GM19239 (cell line): ENCODE data around the gene TRIM14.
A peak's percentile ranks its signal among the peaks of the same experiment; 100 is the strongest.
"Not testable (repeated sequence)": the region's sequence is repeated elsewhere in the genome, so short reads cannot be mapped to it uniquely, and the experiment has no call there.

ENCODE experiments used
- DNase-seq: peaks from one replicate; pipeline ENCODE4 v3.0.0; 2011; ENCODE audit warnings: low spot score; ENCODE audit not compliant: insufficient read length
- FAIRE-seq: peaks from 2 replicates; lab custom pipeline; 2011; peaks lifted over from hg19 to GRCh38; lab: Jason Lieb, UNC

Gene TRIM14

DNA sequence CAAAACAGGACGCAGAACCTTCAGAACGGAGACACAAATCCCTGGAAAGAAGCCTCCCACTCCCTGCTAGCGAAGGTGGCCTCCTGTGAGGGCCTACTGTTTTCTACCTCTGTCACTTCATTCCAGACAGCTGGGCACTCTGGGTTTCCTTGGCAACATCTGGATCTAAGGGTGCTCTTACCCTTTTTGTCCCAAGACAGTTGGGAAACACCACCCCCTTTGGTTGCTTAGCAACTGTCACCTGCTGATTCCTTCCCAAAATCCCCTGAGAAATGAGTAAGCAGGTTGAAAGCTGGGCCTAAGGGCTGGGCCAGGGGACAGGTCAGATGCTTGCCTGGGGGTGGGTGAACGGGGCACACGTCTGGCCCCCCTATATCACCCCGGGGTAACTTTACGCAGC lies 33.1 kb downstream of the TRIM14 start:
- FAIRE-seq (no peak), DNase-seq (no peak)

DNA sequence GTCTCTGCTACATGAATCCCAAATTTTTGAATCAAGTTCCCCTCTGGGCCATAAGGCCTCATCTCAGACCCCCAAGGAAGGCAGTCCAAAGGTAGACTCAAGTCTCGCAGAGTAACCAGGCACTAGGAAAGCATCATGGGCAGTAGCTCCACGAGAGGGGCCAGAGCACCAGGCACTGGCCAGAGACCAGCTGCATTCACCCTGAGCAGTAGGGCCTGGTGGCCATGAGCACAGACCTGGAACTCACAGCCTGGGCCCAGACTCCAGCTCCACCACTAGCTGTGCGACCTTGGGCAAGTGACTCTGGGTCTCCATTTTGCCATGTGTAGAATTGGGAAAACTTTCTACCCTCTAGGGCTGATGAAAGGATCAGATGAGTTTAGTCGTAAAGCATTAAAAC lies 34.0 kb downstream of the TRIM14 start:
- no peak for DNase-seq
- FAIRE-seq: no peak

DNA sequence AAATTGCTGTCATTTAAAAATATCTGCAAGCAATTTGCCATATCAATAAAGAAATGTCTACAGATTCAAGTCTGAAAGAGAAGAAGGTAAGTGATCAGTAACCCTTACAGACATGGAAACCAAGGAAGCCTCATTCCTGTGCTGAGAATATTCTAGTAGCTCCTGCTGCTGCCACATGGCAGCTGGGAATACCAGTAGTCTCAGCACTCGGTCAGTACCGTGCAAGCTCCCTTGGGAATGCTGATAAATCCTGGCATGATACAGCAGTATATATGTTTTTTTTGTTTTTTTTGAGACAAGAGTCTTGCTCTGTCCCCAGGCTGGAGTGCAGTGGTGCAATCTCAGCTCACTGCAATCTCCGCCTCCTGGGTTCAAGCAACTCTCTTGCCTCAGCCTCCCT lies 34.6 kb downstream of the TRIM14 start:
- FAIRE-seq: no peak
- no peak for DNase-seq

DNA sequence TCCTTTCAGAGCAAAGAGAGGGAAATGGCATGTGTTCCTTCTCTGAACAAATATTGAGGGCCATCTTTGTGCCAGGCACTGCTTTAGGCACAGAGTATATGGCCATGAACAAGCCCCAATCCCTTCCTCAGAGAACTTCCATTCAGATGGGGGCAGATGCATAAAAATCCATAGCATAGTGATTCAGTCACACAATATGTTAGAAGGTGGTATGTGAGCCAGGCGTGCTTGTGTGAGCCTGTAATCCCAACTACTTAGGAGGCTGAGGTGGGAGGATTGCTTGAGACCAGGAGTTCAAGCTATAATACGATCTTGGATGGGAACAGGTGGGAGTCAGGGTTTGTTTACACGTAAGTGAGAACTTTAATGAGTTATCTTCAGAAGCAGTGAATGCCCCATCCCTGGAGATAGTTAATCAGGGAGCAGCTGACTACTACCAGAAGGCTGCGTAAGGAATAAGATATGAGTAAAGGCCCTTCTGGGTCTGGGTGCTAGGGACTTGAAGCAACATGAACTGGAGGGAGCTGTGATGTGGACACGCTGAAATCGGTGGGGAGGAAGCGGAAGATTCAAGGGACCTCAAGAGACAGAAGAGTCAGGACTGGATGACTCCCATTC lies 35.3 kb downstream of the TRIM14 start:
- FAIRE-seq (no peak), DNase-seq (no peak)

DNA sequence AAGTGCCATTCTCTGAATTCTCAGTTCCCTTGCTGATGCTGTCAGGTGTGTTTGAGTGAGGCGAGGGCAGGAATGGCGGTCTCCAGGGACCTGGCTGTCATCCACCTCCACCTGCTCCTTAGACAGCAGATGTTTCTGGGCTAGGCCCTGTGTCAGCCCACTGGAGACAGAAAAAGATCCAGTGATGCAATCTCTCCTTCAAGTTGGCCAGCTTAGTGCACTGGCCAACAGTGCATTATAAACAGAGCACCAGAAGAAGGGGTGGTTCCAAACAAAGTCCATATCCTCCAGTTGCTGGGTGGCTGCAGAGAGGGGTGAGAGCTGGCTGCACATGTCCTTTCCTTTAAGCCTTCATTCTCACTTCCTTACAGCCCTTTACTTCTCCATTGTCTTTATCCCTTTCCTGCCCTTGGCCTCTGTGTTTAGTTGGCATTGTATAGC lies 35.9 kb downstream of the TRIM14 start:
- DNase-seq (no peak), FAIRE-seq (no peak)

DNA sequence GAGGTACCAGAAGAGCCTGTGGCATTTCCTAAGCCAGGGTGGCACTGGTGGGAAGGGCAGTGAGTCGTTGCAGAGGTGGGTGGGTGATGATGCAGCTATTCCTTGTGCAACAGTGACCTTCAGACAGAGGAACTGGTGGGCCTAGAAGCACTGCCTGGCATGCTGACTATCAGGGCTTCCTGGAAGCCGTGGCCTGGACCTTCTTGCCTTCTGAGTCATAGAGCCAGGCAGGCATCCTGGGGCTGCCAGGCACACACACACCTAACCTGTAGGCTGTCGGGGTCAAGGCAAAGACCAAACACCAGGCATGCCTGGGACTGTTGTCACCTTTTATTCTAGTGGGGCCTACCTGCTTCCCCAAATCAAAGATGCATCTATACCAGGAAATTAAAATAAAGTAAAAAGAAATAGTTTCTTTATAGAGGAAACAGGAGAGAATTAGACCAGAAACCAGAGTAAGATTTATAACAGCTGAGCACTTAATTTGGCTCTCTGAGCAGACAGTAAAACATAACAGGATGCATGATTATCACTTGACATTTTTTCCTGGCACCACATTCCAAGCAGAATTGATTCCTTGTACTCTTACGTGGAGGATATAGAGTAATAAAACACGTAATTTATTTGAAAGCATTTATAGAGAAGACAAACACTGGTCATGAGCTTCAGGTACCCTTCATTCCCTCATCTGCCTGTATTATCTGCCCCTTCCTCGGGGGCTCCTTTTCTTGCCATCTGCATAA lies 37.4 kb downstream of the TRIM14 start:
- FAIRE-seq: no peak
- no peak for DNase-seq

DNA sequence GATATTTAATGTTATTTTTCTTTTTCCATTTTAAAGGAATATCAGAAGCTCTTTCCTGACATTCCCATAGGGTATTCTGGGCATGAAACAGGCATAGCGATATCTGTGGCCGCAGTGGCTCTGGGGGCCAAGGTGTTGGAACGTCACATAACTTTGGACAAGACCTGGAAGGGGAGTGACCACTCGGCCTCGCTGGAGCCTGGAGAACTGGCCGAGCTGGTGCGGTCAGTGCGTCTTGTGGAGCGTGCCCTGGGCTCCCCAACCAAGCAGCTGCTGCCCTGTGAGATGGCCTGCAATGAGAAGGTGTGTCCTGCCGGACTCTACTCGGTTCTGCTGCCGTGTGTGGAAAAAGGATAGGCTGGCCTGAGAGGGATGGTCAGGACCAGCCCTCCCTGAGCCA lies 38.2 kb downstream of the TRIM14 start:
- FAIRE-seq (no peak), DNase-seq (no peak)

DNA sequence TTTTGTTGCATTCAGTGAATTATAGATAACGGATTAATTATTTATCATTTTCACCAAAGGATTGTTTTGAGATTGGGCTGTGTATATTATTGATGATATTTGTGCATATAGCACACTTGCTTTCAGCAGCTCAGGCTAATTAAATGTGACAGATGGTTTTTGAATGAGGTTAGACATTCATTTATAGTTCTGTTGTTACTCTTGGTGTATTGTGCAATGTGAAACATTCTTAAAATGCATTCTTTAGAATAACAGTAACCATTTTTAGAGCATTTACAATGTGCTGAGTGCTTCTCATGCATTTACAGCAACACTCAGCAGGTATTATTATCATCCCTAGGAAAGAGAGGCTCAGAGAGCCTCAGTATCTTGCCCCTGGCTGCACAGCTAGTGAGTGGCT lies 38.7 kb downstream of the TRIM14 start:
- no peak for DNase-seq
- no peak for FAIRE-seq

DNA sequence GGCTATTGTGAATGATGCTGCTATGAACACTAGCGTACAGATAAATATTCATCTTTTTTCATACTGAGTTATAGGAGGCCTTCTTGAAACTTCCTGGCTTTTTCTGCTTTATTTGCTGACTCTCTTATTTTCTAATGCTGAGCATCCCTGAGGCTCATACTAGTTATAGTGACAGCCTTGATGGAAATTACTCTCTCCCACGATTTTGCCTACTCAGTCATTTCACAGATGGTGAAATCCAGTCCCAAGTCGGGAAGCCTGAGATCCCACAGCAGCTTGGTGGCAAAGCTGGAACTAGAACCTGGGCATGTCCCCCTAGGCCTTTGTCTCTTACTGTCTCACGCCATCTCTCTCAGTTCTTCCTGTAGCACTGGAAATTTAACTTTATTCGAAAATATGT lies 40.1 kb downstream of the TRIM14 start:
- no peak for DNase-seq
- FAIRE-seq: no peak

DNA sequence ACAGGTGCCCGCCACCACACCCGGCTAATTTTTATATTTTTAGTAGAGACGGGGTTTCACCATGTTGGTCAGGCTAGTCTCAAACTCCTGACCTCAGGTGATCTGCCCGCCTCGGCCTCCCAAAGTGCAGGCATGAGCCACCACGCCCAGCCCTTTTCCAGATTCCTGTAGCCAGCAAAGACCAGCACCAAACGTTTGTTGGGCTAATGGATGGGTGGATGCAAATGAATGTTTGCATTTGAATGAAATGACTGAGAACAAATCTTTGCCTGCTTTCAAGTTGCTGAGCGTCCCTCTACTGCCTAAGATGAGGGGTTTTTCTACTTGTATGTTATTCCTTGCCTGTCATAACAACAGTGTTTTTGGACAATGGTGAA lies 42.5 kb downstream of the TRIM14 start:
- not testable (repeated sequence) for FAIRE-seq, DNase-seq

DNA sequence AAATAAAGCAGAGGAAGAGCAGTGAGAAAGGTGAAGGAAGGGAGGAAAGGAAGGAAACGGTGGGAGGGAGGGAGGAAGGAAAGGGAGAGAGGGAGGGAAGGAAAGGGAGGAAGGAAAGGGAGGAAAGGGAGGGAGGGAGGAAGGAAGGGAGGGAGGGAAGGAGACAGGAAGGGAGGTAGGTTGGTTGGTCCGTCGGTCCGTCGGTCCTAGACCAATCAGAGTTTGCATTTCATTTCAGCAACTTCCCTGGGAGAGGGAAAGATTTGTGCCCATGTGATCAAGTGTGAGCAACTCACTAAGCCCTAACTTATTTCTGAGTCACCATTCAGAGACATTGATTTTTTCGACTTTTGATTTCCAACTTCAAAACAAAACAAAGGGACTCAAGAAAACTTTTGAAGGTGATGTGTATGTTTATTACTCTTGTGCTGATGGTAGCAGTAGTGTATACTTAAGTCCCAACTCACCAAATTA lies 43.7 kb downstream of the TRIM14 start:
- DNase-seq: no peak
- FAIRE-seq: no peak

DNA sequence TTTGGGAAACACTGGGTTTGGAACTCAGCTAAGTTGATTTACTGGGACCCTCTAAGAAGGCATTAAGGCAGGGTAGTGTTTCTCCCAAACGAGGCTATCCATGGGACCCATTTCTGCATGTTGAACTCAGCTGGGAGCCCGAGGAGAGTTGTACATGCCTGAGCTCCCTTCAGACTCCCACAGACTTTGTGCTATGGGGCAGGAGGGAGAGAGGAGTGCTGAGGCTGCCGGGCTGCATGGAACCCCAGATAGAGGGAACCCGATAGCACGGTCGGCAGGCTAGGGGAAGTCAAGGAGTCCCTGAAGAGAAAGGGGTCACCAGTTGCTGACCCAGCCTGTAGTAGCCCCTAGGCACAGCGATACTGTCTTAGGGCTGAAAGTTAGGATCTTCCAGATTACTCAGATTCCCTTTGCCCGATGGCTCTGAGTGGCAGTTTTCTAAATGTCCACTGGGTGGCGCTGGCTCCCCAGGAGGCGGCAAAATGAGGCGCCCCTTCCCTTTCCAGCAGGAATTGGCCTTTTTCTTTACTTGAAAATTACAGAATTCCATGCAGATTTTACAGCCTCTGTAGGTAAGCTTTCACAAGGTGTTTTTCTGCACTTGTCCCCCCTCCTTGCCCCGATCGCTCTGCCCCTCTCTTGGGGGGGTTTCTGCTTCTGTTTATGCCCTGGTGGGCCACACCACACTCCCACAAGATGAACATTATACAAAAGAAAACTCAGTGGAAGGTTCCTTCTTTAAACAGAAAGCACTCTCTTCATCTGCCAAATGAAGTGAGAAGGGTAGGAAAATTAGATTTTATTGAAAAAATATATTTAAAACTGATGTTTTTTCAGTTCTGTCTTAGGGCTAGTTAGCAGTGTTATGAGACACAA lies 44.7 kb downstream of the TRIM14 start:
- DNase-seq (peak; percentile 59), FAIRE-seq (peak; percentile 55)

DNA sequence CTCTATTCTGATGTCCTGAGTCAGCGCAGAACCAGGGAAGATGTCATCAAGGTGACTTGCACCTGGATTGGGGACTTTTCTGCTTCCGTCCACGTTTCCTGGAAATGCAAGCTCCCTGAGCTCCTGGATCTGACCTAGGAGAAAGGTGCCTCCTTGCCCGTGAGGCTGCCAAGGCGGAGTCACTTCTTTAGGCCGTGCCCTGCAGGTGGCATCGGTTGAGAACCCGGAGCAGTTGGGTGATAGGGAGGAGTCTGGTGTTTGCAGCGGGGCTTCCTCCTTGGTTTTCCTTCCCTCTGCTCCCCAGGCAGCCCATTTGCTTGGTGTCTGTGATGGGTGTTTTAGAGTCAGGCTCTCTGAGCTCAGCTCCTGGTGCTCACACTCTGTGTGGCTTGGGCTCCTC lies 47.3 kb downstream of the TRIM14 start:
- DNase-seq (no peak), FAIRE-seq (no peak)

DNA sequence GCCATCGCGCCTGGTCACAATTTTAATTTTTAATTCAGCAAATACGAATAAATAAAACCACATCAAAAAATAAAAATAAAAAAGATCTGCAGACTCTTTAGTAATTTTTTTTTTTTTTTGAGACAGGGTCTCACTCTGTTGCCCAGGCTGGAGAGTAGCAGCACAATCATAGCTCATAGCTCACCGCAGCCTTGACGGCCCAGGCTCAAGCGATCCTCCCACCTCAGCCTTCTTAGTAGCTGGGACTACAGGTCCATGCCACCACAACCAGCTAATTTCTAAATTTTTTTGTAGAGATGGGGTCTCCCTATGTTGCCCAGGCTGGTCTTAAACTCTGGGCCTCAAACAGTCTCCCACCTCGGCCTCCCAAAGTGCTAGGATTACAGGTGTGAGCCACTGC lies 48.3 kb downstream of the TRIM14 start:
- FAIRE-seq: no peak

DNA sequence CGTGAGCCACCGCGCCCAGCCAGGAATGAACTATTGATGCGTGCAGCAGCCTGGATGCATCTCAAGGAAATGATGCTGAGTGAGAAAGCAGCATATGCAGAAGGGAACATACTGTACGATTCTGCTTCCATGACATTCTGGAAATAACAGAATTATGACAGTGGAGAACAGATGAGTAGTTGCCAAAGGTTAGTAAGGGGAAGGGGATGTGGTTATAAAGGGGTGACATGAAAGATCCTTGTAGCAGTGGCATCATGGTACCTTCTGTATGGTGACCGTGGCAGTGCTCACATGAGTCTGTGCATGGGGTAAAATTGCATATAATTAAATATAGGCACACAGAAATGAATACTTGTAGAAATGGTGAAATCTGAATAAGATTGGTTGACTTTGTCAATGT lies 49.5 kb downstream of the TRIM14 start:
- no peak for DNase-seq
- no peak for FAIRE-seq

More for the DNA sequence above, 48.3 kb downstream of the TRIM14 start:
- no peak for DNase-seq

DNA sequence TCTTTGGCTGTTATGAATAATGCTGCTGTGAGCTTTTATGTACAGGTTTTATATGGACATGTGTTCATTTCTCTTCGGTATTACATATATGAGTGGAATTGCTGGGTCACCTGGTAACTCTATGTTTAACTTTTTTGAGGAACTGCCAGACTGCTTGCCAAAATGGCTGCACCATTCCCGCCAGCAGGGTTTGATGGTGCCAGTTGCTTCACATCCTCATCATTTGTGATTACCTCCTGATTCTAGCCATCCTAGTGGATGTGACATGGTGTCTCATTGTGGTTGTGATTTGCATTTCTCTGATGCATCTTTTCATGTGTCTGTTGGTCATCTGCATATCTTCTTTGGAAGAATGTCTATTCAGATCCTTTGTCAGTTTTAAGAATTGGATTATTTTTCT lies 51.8 kb downstream of the TRIM14 start:
- no peak for DNase-seq
- FAIRE-seq: no peak

DNA sequence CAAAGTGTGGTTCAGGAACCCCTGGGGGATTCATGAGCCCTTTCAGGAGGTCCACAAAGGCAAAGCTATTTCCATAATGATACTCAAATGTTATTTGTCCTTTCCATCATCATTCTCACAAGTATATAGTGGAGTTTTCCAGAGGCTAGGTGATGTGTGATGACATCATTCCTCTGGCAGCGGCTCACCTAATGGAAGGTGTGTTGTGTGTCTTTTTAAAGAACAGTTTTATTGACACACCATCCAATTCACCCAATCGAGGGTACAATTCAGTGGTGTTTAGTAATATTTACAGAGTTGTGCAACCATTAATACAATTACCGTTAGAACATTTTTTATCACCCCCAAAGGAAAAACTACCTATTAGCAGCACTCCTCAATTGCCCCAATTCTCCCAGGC lies 52.8 kb downstream of the TRIM14 start:
- no peak for DNase-seq
- FAIRE-seq: no peak

DNA sequence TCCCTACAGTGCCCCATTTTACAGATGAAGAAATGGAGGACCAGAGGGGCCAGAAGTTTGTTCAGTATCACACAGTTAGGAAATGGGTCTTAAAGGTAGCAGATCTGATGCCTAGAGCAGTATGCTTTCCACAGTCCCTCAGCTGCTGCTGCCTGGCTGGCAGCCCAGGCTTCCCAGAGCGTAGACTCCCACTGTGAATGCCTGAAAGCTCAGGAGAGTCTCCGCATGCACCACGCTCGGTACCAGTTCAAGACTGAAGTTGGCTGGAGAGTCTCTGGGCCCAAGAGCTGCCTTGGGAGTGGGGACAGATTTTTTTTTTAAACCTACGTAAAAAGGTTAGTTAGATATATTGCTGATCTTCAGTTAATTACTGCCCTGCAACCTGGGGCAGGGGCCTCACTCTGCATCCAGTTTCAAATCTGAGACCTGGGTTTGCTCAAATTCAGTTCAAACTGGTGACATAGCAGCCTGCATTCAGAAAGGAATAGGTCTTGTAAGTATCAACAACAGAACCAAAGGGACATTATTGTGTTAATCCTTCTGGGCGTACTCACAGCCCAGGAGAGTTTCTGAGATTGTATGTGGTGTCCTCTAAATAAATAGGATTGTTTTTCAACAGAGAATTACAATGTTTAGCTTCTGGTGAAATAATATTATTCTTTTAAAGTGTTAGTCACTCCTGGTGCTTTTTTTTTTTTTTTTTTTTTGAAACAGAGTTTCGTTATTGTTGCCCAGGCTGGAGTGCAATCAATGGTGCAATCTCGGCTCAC lies 54.2 kb downstream of the TRIM14 start:
- no peak for FAIRE-seq
- no peak for DNase-seq

DNA sequence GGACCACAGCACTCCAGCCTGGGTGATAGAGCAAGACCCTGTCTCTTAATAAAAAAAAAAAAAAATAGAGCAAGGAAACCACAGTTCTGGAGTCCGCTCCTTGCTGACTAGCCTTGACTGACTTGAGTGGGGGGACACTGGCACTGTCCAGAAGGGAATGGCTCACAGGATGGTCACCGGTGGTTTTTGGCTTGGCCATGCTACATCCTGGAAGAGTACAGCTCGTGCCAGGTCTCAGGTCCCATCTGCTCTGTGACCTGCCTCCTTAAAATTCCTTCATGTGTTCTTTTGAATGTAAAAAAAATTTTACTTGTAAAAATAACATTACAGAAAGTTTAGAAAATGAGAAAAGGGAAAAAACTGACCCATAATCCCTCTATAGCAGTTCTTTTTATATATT lies 56.9 kb downstream of the TRIM14 start:
- DNase-seq: no peak
- no peak for FAIRE-seq

DNA sequence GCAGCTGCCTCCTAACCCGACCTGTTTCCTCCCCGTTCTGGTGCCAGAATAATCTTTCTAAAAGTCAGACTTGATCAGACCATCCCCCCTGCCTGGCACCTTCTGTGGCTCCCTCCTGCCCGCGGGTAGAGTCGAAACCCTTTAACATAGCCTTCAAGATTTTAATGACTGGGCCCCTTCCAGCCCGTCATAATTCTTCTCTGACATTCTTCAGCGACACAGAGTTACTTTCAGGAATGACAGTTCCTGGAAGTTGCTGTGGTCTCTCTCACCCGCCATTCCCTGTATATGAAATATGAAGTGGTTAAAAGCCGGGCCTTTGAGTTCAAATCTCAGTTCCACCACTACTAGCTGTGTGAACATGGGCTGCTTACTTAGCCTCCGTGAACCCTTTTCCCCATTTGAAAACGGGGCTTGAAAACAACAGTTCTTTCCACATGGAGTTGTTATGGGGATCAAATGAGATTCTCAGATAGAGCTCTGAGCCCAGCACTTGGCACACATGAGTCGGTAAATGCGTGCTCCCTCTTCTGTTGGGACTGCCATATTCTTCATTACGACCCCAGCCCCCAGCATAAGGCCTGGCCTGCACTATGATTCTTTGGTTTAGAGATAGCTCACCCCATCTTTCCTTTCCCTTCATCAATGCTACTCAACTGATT lies 61.8 kb downstream of the TRIM14 start:
- DNase-seq (no peak), FAIRE-seq (peak; percentile 79)
